HG03045 (cell line): Measurements from ENCODE around the gene ANO2.

Experiments
- ATAC-seq: cut with Tn5 transposase; IDR thresholded peaks from one replicate; pipeline ENCODE4 v1.9.1; 2021; ENCODE audit warnings: mild to moderate bottlenecking, moderate library complexity; ENCODE audit not compliant: unreplicated experiment

Gene ANO2

DNA sequence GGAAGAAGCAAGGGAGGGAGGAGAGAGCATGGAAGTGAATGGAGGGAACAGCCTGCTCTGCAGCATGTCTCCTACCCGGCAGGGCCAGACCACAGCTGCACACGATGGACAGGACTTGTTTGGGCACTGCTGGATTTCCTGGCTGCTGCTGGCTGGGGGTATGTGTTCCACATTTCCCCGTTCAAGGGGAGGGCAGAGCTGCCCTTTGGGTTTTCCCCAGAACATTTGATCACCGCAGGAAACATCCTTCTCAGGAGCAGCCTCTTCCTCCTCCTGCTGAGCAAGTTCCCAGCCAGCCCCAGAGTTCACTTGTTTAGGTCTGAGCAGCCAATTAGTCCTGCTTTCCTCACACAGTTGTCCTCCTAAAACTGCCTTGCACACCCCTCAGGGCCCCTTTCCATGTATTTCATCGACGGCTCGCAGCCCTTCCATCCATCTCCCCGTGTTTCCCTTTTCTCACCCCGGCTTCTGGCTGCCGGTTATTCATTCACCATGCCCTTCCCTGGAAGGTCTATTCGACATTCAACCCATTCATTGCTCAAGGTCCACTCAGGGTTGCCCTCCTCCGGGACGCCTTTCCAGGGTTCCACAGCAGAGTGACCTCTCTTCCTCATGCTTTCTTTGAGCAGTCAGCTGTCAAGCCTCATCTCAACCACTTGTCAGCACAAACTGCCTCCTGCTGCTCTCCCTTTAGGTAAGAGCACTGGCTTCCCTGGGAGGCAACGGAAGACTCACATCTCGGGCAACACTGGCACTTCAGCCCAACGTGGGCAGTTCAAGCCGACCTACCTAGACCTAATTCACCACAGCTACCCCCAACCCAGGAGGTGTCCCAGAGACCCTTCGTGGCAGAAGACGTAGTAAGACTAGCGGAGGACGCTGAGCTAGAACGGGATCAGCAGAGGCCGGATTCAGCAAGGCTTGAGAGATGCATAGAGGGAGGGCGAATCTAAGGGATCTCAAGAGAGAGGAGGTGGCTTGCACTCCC is 20.1 kb upstream of the ANO2 start:
- no peak for ATAC-seq

- no peak for ATAC-seq
Measured at GRCh38 chr12:5963515-5963914, 18.5 kb upstream of the ANO2 start.

DNA sequence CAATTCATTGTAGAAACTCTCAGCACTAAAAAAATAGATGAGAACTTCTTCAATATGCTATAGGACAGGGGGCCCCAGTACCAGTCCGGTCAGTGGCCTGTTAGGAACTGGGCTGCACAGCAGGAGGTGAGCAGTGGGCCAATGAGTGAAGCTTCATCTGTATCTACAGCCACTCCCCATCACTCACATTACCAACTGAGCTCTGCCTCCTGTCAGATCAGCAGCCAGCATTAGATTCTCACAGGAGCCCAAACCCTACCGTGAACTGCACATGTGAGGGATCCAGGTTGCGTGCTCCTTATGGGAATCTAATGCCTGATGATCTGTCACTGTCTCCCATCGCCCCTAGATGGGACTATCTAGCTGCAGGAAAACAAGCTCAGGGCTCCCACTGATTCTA is 15.7 kb upstream of the ANO2 start:
- no peak for ATAC-seq

GRCh38 chr12:5956987-5957386 is 11.9 kb upstream of the ANO2 start:
- ATAC-seq, result no peak

- no peak for ATAC-seq
Measured at GRCh38 chr12:5954661-5955060, 9.6 kb upstream of the ANO2 start.

DNA sequence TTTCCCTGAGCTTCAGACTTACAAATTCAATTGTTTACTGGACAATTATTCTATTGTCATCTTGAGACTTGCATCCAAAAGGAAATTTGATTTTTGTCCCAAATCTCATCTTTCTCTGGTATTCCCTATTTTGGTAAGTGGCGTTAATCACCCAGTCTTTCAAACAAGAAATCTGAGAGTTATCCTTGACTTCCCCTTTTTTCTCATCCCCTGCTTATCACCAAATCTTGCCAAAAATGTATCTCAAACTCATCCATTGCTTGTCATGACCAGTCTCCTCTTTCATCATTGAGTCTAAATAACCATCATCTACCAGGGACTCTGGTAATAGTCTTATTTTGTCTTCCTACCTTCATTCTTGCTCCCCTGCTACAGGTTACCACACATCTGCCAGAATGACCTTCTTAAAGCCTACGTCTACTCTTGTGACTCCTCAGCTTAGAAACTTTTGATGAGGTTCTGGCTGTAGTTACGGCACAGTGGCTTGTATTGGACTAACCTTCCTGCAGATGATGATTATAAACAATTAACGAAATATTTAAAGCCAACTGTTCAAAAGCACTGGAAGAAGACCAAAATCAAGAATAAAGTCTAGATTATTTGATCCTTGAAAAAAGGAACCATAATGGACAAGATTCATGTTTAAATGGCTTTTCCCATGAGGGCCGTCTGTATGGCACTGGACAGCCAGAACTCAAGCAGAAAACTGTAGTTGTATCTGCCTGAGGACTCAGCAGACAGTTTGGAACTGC is 9.0 kb upstream of the ANO2 start:
- no peak for ATAC-seq

DNA sequence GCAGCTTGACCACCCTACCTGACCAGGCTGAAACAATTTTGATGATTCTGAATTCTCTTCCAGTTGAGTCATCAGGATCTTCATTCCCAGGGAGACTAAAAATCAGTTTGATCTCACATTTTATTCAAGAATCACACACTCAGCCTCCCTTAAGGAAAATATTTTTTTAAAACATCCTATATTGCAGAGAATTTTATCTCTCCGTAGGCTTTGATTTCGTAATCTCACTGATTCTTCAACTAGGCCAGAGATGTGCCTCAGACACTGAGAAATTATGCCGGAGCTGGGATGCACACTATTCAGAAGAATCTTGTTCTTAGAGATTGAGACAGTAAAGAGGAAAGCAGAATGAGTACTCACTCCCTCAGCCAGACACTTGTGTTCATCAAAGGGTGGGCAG is 7.0 kb upstream of the ANO2 start:
- ATAC-seq, result no peak

DNA sequence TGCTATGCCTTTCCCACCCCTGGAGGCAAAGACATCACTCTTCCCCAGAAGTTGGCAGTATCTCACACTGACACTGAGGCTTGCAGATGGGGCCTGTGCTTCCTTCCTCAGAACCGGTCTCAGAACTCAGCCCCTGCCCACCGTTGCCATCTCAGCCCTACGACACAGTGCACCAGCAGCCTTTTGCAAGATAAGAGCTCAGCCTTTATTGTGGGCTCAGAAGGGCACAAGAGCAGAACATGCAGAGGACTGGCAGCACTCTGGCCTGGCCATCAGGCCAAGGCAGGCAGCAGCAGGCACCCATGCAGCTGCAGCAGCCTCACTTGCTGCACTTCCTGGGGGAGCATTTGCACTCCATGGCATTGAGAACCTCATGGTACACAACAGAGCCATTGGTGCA is 3.6 kb upstream of the ANO2 start:
- ATAC-seq, result no peak

- no peak for ATAC-seq
Measured at GRCh38 chr12:5947006-5947405, 1.9 kb upstream of the ANO2 start.

GRCh38 chr12:5946388-5946787 is 1.3 kb upstream of the ANO2 start:
- ATAC-seq, result no peak

GRCh38 chr12:5944688-5945070 is 380 bp downstream of the ANO2 start:
- no peak for ATAC-seq

- no peak for ATAC-seq
Measured at GRCh38 chr12:5944053-5944452, 1.0 kb downstream of the ANO2 start.

GRCh38 chr12:5941907-5942306 is 3.2 kb downstream of the ANO2 start:
- ATAC-seq, result no peak

GRCh38 chr12:5927732-5928516 is 17.1 kb downstream of the ANO2 start:
- no peak for ATAC-seq

DNA sequence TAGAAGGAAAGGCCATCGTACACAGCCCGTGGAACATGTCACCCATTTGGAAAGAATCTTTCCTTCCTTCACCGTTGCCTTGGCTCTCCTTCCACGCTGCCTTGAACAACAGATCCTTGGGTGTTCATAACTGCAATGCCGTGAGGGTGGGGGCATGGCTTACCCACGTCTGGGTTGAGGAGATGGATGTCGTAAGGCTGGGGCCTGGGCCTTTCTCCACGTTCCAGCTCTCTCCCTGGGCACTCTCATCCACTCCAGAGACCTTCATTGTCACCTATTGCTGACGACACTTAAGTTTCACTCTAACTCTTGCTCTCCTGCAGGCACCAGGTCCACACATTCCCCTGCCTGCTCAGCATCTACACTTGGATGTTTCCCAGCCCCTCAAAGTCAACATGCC is 19.4 kb downstream of the ANO2 start:
- ATAC-seq, result no peak

DNA sequence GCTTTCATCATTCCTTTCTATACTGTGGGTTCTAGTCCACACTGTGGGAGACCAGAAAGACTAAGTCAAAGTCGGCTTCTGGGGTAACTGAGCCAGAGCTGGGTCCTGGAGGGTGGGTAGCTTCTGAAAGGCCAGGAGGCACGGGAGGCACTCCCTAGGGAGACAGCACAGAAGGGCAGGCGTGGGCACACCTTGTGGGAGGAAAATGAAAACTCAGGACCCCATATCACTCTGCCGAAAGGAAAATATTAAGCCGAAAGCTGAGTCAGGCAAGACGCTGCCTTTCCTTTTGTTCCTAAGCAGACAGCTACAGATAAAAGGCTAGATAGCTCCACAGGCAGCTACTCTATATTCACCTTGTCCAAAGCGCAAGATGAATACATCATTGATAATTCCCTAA is 20.7 kb downstream of the ANO2 start:
- no peak for ATAC-seq

DNA sequence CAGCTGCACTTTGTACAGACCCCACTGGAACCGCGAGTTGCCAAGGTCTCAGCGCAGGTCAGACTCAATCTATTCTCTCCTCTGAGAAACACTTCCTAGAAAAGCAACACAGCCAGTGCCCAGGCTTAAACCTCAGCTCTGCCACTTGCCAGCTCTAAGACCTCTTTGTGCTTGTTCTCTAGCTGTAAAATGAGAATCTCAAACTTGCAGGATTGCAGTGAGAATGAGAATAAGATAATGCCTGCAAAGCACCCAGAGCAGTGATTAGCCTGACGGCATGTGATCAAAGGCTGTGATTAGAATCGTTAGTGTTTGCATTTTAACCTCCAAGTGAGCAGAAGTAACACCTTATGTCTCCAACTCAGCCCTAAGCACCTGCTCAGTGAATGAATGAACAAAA is 21.3 kb downstream of the ANO2 start:
- no peak for ATAC-seq

DNA sequence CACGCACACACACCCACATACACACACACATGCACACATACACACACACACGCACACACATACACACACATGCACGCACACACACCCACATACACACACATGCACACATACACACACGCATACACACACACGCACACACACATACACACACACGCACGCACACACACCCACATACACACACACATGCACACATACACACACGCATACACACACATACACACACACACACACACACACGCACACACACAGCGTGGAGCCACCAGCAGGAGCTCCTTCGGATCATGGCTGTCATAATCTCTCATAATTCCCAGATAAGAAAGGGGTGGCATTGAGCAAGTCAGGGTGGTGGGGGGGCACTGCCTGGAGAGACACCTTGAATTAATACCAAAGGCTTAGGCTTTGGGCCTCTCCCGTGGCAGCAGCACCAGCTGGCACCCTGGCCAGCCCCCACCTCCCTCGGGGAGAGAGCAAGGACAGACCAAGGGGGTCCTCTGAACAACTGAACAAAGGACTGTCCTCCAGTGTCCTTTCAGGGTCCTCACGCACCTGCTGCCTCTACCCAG is 21.9 kb downstream of the ANO2 start:
- no peak for ATAC-seq

GRCh38 chr12:5921966-5922899 is 22.8 kb downstream of the ANO2 start:
- no peak for ATAC-seq
